RWPE2 (cell line): Measurements from ENCODE around the gene RESP18.
"Not testable (repeated sequence)": the region's sequence is repeated elsewhere in the genome, so short reads cannot be mapped to it uniquely, and the experiment has no call there.

Source experiments
- ATAC-seq: fragments of 200-7000 bp; cut with Tn5 transposase; 3 replicates; pipeline ENCODE4 v1.9.1; 2021; ENCODE audit warnings: low read depth
- DNase-seq: peaks from one replicate; pipeline ENCODE4 v3.0.0-alpha.2; 2020; ENCODE audit warnings: low spot score
- H3K27ac ChIP-seq: fragments of 450-650 bp; 2 replicates; pipeline ENCODE4 v1.5.1; 2017; ENCODE audit warnings: mild to moderate bottlenecking; ENCODE audit not compliant: poor library complexity, severe bottlenecking
- H3K27me3 ChIP-seq: fragments of 250-450 bp; sonication (Bioruptor Pico); 2 replicates; pipeline ENCODE4 v1.5.1; 2021; ENCODE audit warnings: mild to moderate bottlenecking, moderate library complexity; ENCODE audit not compliant: insufficient read depth, poor library complexity, severe bottlenecking
- H3K36me3 ChIP-seq: fragments of 250-450 bp; sonication (Bioruptor Pico); 2 replicates; pipeline ENCODE4 v1.5.1; 2020; ENCODE audit warnings: low read depth, mild to moderate bottlenecking, moderate library complexity
- H3K4me1 ChIP-seq: fragments of 250-450 bp; sonication (Bioruptor Pico); 2 replicates; pipeline ENCODE4 v1.5.1; 2021; ENCODE audit warnings: mild to moderate bottlenecking, moderate library complexity; ENCODE audit not compliant: insufficient read depth, poor library complexity, severe bottlenecking
- H3K4me3 ChIP-seq: fragments of 250-450 bp; sonication (Bioruptor Pico); 2 replicates; pipeline ENCODE4 v1.5.1; 2021; ENCODE audit warnings: mild to moderate bottlenecking, moderate library complexity; ENCODE audit not compliant: severe bottlenecking
- H3K9me3 ChIP-seq: fragments of 250-450 bp; sonication (Bioruptor Pico); 2 replicates; pipeline ENCODE4 v1.5.1; 2021; ENCODE audit warnings: mild to moderate bottlenecking, moderate library complexity; ENCODE audit not compliant: severe bottlenecking
- TF ChIP-seq, protein P1 (sequence below): fragments of 450-650 bp; IDR thresholded peaks from one replicate; pipeline ENCODE4 v1.5.1; 2017; ENCODE audit warnings: mild to moderate bottlenecking, moderate library complexity; ENCODE audit not compliant: poor library complexity, severe bottlenecking

Gene RESP18

DNA sequence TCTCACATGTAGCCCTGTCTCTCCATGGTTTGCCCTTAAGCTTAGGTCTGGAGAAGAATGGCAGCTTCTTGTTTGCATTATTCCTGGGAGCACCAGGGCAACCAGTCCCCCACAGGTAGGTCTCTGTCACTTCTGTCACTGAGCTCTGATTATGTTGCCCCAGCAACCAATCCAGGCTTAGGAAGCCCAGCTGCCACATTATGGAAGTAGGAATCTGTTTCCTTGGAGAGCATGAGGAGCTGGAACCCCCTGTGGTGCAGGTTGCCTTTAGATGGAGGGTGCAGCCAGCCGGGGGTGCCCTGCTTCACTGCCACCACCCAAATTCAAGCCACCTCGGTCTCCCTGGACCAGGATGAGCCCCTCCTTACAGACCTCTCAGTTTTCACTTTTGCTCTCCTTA lies 4.8 kb downstream of the RESP18 start:
- DNase-seq (no peak), ATAC-seq (no peak)
- Histone ChIP-seq H3K27me3 (peaks cover 28% of the 10 kb centered on the region), H3K36me3 (no peaks in the 10 kb centered on the region), H3K27ac (no peak overlapping the region), H3K9me3 (no peaks in the 10 kb centered on the region), H3K4me3 (no peak overlapping the region), H3K4me1 (no peaks in the 10 kb centered on the region)
- TF ChIP-seq, protein P1, sequence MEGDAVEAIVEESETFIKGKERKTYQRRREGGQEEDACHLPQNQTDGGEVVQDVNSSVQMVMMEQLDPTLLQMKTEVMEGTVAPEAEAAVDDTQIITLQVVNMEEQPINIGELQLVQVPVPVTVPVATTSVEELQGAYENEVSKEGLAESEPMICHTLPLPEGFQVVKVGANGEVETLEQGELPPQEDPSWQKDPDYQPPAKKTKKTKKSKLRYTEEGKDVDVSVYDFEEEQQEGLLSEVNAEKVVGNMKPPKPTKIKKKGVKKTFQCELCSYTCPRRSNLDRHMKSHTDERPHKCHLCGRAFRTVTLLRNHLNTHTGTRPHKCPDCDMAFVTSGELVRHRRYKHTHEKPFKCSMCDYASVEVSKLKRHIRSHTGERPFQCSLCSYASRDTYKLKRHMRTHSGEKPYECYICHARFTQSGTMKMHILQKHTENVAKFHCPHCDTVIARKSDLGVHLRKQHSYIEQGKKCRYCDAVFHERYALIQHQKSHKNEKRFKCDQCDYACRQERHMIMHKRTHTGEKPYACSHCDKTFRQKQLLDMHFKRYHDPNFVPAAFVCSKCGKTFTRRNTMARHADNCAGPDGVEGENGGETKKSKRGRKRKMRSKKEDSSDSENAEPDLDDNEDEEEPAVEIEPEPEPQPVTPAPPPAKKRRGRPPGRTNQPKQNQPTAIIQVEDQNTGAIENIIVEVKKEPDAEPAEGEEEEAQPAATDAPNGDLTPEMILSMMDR, result no peak

DNA sequence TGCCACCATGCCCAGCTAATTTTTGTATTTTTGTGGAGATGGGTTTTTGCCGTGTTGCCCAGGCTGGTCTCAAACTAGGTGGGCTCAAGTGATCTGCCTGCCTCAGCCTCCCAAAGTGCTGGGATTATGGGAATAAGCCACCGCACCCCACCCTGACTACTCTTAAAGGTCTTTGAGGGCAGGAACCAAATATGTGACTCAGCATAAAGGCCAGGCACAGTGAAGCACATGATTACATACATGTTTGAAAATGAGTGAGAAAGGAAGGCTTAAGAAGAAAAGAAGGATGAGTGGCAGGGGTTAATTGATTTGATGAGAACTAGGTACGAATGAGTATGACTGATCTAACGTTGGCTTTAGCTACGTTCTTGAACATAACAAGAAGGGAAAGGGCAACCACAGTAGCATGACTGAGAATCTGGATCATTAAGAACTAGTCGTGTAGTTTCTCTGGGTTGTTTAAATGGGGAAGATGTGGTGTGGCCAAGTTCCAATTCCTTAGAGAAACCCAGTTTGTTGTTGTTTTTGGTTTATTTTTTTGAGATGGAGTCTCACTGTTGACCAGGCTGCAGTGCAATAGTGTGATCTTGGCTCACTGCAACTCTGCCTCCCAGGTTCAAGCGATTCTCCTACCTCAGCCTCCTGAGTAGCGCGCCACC lies 6.8 kb downstream of the RESP18 start:
- TF ChIP-seq, protein P1, result no peak
- ATAC-seq (no peak), DNase-seq (no peak)
- Histone ChIP-seq H3K4me1 (no peaks in the 10 kb centered on the region), H3K27ac (no peak overlapping the region), H3K36me3 (no peaks in the 10 kb centered on the region), H3K27me3 (peaks cover 10% of the 10 kb centered on the region), H3K9me3 (no peaks in the 10 kb centered on the region), H3K4me3 (no peak overlapping the region)

DNA sequence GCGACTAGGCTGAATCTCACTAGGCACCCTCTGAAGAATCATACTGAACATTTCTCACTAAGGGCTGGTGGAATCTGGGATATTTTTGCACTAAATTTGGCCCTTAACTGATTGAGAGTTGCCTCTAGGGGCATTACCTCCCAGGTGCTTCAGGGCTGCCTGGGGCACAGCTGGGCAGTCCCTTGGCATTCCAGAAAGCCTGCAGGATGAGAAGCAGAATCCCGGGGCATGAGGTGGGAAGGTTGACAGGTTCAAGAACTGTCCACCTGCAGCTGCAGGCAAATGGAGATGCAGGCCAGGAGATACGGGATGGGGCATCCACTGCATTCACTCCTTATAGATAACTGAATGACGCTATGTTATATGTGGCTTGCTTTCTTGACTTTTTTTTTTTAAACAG lies 7.4 kb downstream of the RESP18 start:
- H3K36me3 ChIP-seq, result no peaks in the 10 kb centered on the region
- TF ChIP-seq, protein P1, result no peak
- H3K4me3 ChIP-seq, result no peak overlapping the region
- DNase-seq (no peak), ATAC-seq (no peak)
- peaks cover 6% of the 10 kb centered on the region for H3K27me3 ChIP-seq
- no peaks in the 10 kb centered on the region for H3K9me3 ChIP-seq
- H3K27ac ChIP-seq, result no peak overlapping the region
- no peaks in the 10 kb centered on the region for H3K4me1 ChIP-seq

DNA sequence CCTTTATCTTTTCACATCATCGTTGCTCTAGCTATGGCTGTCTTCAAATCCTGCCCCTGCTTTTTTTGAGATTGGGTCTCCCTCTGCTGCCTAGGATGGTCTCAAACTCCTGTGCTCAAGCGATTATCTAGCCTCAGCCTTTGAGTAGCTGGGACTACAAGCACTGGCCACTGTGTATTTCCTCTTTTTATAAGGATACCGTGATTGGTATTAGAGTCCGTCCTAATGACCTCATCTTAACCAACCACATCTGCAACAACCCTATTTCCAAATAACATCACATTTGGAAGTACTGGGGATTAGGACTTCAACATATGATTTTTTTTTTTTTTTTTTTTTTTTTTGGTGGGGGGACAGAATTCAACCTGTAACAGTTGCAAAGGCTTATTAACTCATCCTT lies 9.1 kb downstream of the RESP18 start:
- Histone ChIP-seq H3K9me3 (no peaks in the 10 kb centered on the region), H3K27ac (no peak overlapping the region), H3K4me1 (no peaks in the 10 kb centered on the region), H3K36me3 (no peaks in the 10 kb centered on the region), H3K4me3 (no peak overlapping the region), H3K27me3 (peaks cover 3% of the 10 kb centered on the region)
- DNase-seq (no peak), ATAC-seq (no peak)
- TF ChIP-seq, protein P1, result no peak

DNA sequence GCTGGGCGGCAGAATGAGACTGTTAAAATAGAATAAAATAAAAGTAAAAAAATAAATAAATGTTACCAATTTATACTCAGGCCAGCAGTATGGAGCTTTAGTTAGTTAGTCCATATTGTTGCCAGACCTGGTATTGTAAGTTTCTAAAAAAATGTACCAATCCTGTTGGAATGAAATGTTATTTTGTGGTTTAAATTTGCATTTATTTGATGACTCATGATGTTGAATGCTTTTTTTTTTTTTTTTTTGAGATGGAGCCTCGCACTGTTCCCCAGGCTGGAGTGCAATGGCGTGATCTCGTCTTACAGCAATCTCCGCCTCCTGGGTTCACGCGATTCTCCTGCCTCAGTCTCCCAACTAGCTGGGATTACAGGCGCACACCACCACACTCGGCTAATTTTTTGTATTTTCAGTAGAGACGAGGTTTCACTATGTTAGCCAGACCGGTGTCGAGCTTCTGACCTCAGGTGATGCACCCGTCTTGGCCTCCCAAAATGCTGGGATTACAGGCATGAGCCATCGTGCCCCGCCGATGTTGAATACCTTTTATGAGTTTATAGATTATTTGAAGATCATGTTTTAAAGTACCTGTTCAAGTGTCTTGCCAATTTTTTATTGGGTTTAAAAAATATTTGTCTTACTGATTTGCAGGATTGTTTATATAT lies 17.6 kb downstream of the RESP18 start:
- Histone ChIP-seq H3K36me3 (no peaks in the 10 kb centered on the region), H3K27ac (no peak overlapping the region), H3K9me3 (no peaks in the 10 kb centered on the region), H3K4me1 (no peaks in the 10 kb centered on the region), H3K4me3 (no peak overlapping the region), H3K27me3 (peaks cover 4% of the 10 kb centered on the region)
- ATAC-seq (no peak), DNase-seq (no peak)
- TF ChIP-seq, protein P1, result no peak

DNA sequence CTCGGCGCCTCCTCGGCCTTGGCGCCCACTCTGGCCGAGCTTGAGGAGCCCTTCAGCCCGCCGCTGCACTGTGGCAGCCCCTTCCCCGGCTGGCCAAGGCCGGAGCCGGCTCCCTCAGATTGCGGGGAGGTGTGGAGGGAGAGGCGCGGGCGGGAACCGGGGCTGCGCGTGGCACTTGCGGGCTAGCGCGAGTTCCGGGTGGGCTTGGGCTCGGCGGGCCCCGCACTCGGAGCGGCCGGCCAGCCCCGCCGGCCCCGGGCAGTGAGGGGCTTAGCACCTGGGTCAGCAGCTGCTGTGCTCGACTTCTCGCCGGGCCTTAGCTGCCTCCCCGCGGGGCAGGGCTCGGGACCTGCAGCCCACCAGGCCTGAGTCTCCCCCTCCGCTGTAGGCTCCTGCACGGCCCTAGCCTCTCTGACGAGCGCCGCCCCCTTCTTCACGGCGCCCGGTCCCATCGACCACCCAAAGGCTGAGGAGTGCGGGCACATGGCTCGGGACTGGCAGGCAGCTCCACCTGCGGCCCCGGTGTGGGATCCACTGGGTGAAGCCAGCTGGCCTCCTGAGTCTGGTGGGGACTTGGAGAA lies 19.8 kb downstream of the RESP18 start:
- H3K4me3 ChIP-seq, H3K4me1 ChIP-seq, H3K9me3 ChIP-seq, ATAC-seq, H3K27ac ChIP-seq, DNase-seq, H3K36me3 ChIP-seq: not testable (repeated sequence)
- H3K27me3 ChIP-seq, result peaks cover 20% of the 10 kb centered on the region
